Activated CD4-positive, alpha-beta T cell treated with anti-CD3 and anti-CD28 coated beads, Interleukin-2, amount 10 ng/mL, durations not matched to agents 24 days and 14 days (primary cell): Measurements from ENCODE around the gene SNAPC4. TPM values are rescaled to one million over a fixed set of nuclear protein-coding genes. Genes with fewer than 3 reads are reported as not detected.

ENCODE experiments used
- DNase-seq: peaks from one replicate; pipeline ENCODE4 v3.0.0; 2022
- H3K27ac Mint-ChIP-seq: one replicate; pipeline ENCODE4 v1.8.0; 2022; ENCODE audit warnings: mild to moderate bottlenecking, mixed read lengths
- H3K27me3 Mint-ChIP-seq: one replicate; pipeline ENCODE4 v1.8.0; 2022; ENCODE audit warnings: mixed read lengths
- H3K36me3 Mint-ChIP-seq: one replicate; pipeline ENCODE4 v1.8.0; 2022; ENCODE audit warnings: low read depth, mild to moderate bottlenecking, mixed read lengths
- H3K4me1 Mint-ChIP-seq: one replicate; pipeline ENCODE4 v1.8.0; 2021; ENCODE audit warnings: mixed read lengths
- H3K4me3 Mint-ChIP-seq: one replicate; pipeline ENCODE4 v1.8.0; 2022; ENCODE audit warnings: mild to moderate bottlenecking, moderate library complexity, mixed read lengths
- H3K9me3 Mint-ChIP-seq: one replicate; pipeline ENCODE4 v1.8.0; 2021; ENCODE audit warnings: mixed read lengths
- intact Hi-C: fragments of 100-400 bp; cut with micrococcal nuclease; formaldehyde crosslinking; loops from one replicate; pipeline ENCODE4 v1.15.1; 2023
- total RNA-seq: library from RNA; stranded (reverse); gene quantifications from 2 replicates; pipeline ENCODE4 v1.2.3, GENCODE V29; 2022

SNAPC4 gene
- total RNA-seq: 27.3 and 28.0 TPM in 2 replicates

DNA sequence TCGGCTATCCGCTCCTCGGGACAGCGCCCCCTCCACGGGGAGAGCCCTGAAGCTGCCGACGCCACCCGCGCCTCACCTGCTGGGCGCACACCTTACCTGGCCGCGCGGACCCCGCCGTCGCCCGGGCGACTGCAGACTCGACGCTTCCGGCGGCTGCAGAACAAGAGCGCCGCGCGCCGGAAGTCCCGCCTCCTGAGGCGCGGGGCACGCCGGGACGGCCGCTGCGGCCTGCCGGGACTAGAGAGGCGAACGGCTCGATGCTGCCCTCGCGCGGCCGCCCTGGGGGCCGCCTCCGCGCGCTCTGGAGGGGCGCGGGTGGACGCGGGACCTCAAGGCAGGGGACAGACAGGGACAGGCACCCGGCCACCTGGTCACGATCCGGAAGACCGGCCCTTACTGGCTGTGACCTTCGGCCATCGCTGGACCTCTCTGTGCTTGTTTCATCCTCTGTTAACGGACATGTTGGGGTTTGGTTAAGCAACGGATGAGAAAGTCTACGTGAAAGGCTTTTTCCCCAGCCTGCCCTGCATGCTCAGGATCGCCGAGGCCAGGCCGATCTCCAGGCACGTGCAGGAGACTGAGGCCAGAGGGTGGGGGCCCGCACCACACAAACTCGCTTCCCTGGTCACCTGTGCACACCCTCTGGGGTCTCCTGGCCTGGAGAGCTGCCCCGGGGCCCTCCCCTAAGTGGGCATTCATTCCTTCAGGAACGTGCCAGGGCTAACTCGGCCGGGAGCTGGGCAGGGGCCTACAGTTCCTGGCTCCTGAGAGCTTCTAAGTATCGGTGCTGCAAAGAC is at the start of gene SNAPC4:
Gene SNAPC4, minus strand, starts transcription at position 133 of the 797 bp plus-strand sequence. CDS start 1,742 bp downstream, outside the sequence.
- Mint-ChIP-seq H3K4me3 (peak within 1 kb of the TSS; percentile 94), H3K9me3 (no peaks in the 10 kb centered on the region), H3K27ac (peak within 1 kb of the TSS; percentile 86), H3K27me3 (no peaks in the 10 kb centered on the region), H3K4me1 (peaks cover 40% of the 10 kb centered on the region), H3K36me3 (peaks cover 52% of the 10 kb centered on the region)
- intact Hi-C loops: loop anchor here (1.0 to 5.0 kb wide), 4 partner anchors 10 to 88 kb away; partner anchors contain the start of genes DNLZ, ENTR1, PMPCA and SEC16A
- DNase-seq: peak; percentile 97

DNA sequence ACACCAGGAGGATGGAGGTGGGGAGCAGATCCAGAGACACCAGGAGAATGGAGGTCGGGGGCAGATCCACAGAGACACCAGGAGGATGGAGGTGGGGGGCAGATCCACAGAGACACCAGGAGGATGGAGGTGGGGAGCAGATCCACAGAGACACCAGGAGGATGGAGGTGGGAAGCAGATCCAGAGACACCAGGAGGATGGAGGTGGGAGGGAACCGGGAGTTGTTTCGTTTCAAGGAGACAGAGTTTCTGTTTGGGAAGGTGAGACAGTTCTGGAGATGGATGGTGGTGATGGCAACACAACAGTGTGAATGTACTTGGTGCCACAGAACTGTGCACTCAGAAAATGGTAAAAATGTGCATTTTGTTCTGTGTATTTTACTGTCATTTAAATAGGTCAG is 48.7 kb upstream of the SNAPC4 start:
- H3K9me3 Mint-ChIP-seq: no peaks in the 10 kb centered on the region
- no peak overlapping the region for H3K27ac Mint-ChIP-seq
- H3K4me1 Mint-ChIP-seq: no peaks in the 10 kb centered on the region
- intact Hi-C loops: no loop called here
- no peak for DNase-seq
- no peak overlapping the region for H3K4me3 Mint-ChIP-seq
- no peaks in the 10 kb centered on the region for H3K27me3 Mint-ChIP-seq
- peaks cover 53% of the 10 kb centered on the region for H3K36me3 Mint-ChIP-seq

DNA sequence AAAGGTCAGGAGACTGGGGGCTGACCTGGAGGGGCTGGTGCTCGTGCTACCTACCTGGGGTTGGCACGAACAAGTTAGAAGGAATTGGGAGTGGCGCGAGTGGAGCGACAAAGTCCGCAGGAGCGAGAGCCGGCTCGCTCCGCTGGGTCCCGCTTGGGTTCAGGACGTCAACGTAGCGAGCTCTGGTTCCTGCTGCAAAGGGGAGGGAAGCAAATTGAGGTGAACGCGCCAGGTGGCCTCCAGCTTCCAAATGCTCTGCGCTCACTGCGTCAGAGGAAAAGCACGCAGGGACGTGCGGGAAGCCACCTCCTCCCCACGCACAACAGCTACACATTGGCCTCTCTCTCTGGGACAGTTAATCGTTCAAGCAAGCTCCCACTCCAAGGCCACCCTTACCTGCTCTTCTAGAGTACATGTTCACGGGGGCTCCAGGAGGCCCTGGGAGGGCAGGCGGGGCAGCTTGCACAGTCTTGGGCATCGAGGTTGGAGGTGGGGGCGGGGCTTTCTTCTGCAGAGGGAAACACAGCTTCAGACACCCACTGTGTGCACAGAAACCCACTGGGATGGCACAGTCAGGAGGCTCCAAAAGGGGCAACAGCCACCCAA is 47.3 kb upstream of the SNAPC4 start:
- Mint-ChIP-seq H3K36me3 (peaks cover 56% of the 10 kb centered on the region), H3K27ac (no peak overlapping the region), H3K4me1 (no peaks in the 10 kb centered on the region), H3K9me3 (no peaks in the 10 kb centered on the region), H3K4me3 (no peak overlapping the region), H3K27me3 (no peaks in the 10 kb centered on the region)
- no peak for DNase-seq
- intact Hi-C loops: no loop called here

- Mint-ChIP-seq H3K4me3 (no peak overlapping the region), H3K27me3 (no peaks in the 10 kb centered on the region), H3K27ac (no peak overlapping the region), H3K36me3 (peaks cover 57% of the 10 kb centered on the region), H3K9me3 (no peaks in the 10 kb centered on the region), H3K4me1 (no peaks in the 10 kb centered on the region)
- intact Hi-C loops: no loop called here
- DNase-seq: no peak
Observed at GRCh38 chr9:136445799-136446198, 45.8 kb upstream of the SNAPC4 start.

- Mint-ChIP-seq H3K27me3 (no peaks in the 10 kb centered on the region), H3K4me3 (no peak overlapping the region), H3K9me3 (no peaks in the 10 kb centered on the region), H3K4me1 (peaks cover 2% of the 10 kb centered on the region), H3K27ac (no peak overlapping the region), H3K36me3 (peaks cover 50% of the 10 kb centered on the region)
- DNase-seq: no peak
- intact Hi-C loops: no loop called here
Observed at GRCh38 chr9:136444102-136444501, 44.1 kb upstream of the SNAPC4 start.

DNA sequence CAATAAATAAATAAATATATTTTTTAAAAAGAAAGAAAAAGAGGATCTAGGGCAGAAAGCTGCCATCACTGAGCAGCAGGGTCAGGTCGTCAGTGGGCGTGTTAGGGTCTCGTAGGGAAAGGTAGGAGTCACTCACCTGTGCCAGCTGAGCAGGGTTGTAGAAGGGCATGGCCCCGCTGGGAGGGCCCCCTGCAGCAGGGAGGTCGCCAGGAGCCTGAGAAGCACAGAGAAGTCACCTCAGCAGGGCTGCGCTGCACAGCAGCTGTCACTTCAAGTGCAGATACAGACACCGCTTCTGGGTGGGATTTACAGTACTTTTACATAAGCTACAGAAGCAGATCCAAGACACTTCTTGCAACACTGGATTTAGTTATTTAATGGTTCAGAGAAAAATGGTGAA is 43.7 kb upstream of the SNAPC4 start:
- Mint-ChIP-seq H3K4me3 (no peak overlapping the region), H3K27me3 (no peaks in the 10 kb centered on the region)
- intact Hi-C loops: no loop called here

GRCh38 chr9:136443087-136443486 is 43.1 kb upstream of the SNAPC4 start:
- Mint-ChIP-seq H3K4me3 (no peak overlapping the region), H3K9me3 (no peaks in the 10 kb centered on the region), H3K27me3 (no peaks in the 10 kb centered on the region), H3K27ac (no peak overlapping the region), H3K4me1 (peaks cover 5% of the 10 kb centered on the region), H3K36me3 (peaks cover 45% of the 10 kb centered on the region)
- intact Hi-C loops: no loop called here
- no peak for DNase-seq

More for the DNA sequence above, 43.7 kb upstream of the SNAPC4 start:
- H3K9me3 Mint-ChIP-seq: no peaks in the 10 kb centered on the region
- no peak for DNase-seq
- peaks cover 50% of the 10 kb centered on the region for H3K36me3 Mint-ChIP-seq
- H3K4me1 Mint-ChIP-seq: peaks cover 2% of the 10 kb centered on the region
- H3K27ac Mint-ChIP-seq: no peak overlapping the region

DNA sequence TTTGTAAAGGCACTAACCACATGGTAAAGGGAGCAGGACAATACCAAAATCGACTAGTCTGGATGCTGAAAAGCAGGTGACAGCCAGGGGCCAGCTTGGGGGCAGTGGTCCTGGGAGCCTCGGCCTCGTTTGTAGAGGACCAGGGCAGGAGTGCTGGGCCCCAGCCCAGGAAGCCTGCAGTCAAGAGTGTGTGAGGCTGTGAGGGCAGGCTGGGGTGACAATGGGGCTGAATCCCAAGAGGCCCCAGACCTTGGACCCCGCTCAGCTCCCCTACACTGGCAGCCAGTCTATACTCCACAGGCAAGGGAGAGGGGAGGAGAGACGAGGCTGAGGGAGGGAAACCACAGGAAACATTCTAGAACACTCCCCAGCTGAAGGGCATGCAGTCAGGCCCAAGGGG is 42.3 kb upstream of the SNAPC4 start:
- no peak for DNase-seq
- intact Hi-C loops: no loop called here
- H3K4me1 Mint-ChIP-seq: peaks cover 12% of the 10 kb centered on the region
- H3K36me3 Mint-ChIP-seq: peaks cover 37% of the 10 kb centered on the region
- H3K27ac Mint-ChIP-seq: no peak overlapping the region
- H3K9me3 Mint-ChIP-seq: no peaks in the 10 kb centered on the region
- H3K4me3 Mint-ChIP-seq: no peak overlapping the region
- H3K27me3 Mint-ChIP-seq: no peaks in the 10 kb centered on the region

- H3K27me3 Mint-ChIP-seq: no peaks in the 10 kb centered on the region
- peaks cover 17% of the 10 kb centered on the region for H3K4me1 Mint-ChIP-seq
- no peak overlapping the region for H3K27ac Mint-ChIP-seq
- H3K4me3 Mint-ChIP-seq: no peak overlapping the region
- no peaks in the 10 kb centered on the region for H3K9me3 Mint-ChIP-seq
- DNase-seq: no peak
- H3K36me3 Mint-ChIP-seq: peaks cover 37% of the 10 kb centered on the region
- intact Hi-C loops: no loop called here
Observed at GRCh38 chr9:136441681-136442245, 41.8 kb upstream of the SNAPC4 start.

GRCh38 chr9:136441191-136441680 is 41.3 kb upstream of the SNAPC4 start:
- Mint-ChIP-seq H3K4me3 (no peak overlapping the region), H3K9me3 (no peaks in the 10 kb centered on the region), H3K27me3 (no peaks in the 10 kb centered on the region), H3K4me1 (peaks cover 21% of the 10 kb centered on the region), H3K27ac (no peak overlapping the region), H3K36me3 (peaks cover 33% of the 10 kb centered on the region)
- intact Hi-C loops: no loop called here
- no peak for DNase-seq

- H3K4me1 Mint-ChIP-seq: peaks cover 24% of the 10 kb centered on the region
- intact Hi-C loops: loop anchor here (2.0 kb wide), 1 partner anchor 29 kb away; the partner anchor contains the start of genes ENTR1 and PMPCA
- no peaks in the 10 kb centered on the region for H3K27me3 Mint-ChIP-seq
- H3K4me3 Mint-ChIP-seq: peak within 1 kb of the TSS; percentile 85
- H3K9me3 Mint-ChIP-seq: no peaks in the 10 kb centered on the region
- DNase-seq: peak; percentile 98
- peaks cover 37% of the 10 kb centered on the region for H3K36me3 Mint-ChIP-seq
- H3K27ac Mint-ChIP-seq: no peak within 1 kb of the TSS
Observed at GRCh38 chr9:136439481-136440408, 39.8 kb upstream of the SNAPC4 start, which contains the start of gene INPP5E. Gene INPP5E (minus strand): TSS chr9:136439845. CDS start chr9:136439419, 426 bp downstream.

- H3K4me1 Mint-ChIP-seq: peaks cover 24% of the 10 kb centered on the region
- H3K9me3 Mint-ChIP-seq: no peaks in the 10 kb centered on the region
- peak overlapping the region; percentile 85 for H3K4me3 Mint-ChIP-seq
- intact Hi-C loops: loop anchor here (2.0 kb wide), 1 partner anchor 28 kb away; the partner anchor contains the start of genes ENTR1 and PMPCA
- H3K36me3 Mint-ChIP-seq: peaks cover 32% of the 10 kb centered on the region
- H3K27me3 Mint-ChIP-seq: no peaks in the 10 kb centered on the region
- DNase-seq: peak; percentile 88
- H3K27ac Mint-ChIP-seq: peak overlapping the region; percentile 35
Observed at GRCh38 chr9:136438548-136439480, 38.8 kb upstream of the SNAPC4 start.
